H9 (cell line): Measurements from ENCODE around the gene DLD. TPM values are rescaled to one million over a fixed set of nuclear protein-coding genes. Genes with fewer than 3 reads are reported as not detected.

Source experiments
- DNase-seq: peaks from one replicate; pipeline ENCODE4 v3.0.0-alpha.2; 2017
- H2AFZ ChIP-seq: one replicate; pipeline ENCODE4 v1.6.1; 2013; ENCODE audit warnings: mild to moderate bottlenecking, low read length, control low read depth, moderate library complexity
- H2AK5ac ChIP-seq: 2 replicates; pipeline ENCODE4 v1.6.1; 2013; ENCODE audit warnings: low read length, control low read depth, mixed read lengths; ENCODE audit not compliant: insufficient read length
- H2BK120ac ChIP-seq: one replicate; pipeline ENCODE4 v1.6.1; 2013; ENCODE audit warnings: low read depth, mild to moderate bottlenecking, low read length, control low read depth, inconsistent platforms; ENCODE audit not compliant: poor library complexity, severe bottlenecking
- H2BK12ac ChIP-seq: 2 replicates; pipeline ENCODE4 v1.6.1; 2013; ENCODE audit warnings: low read length, control low read depth, mixed read lengths, low read depth; ENCODE audit not compliant: insufficient read length
- H2BK15ac ChIP-seq: 2 replicates; pipeline ENCODE4 v1.6.1; 2013; ENCODE audit warnings: low read depth, low read length, control low read depth
- H2BK20ac ChIP-seq: one replicate; pipeline ENCODE4 v1.6.1; 2013; ENCODE audit warnings: low read depth, mild to moderate bottlenecking, low read length, control low read depth, inconsistent platforms; ENCODE audit not compliant: poor library complexity, severe bottlenecking
- H2BK5ac ChIP-seq: 2 replicates; pipeline ENCODE4 v1.6.1; 2013; ENCODE audit warnings: low read length, control low read depth, mixed read lengths; ENCODE audit not compliant: insufficient read length
- H3K14ac ChIP-seq: 2 replicates; pipeline ENCODE4 v1.6.1; 2013; ENCODE audit warnings: low read length, control low read depth; ENCODE audit not compliant: insufficient read depth
- H3K18ac ChIP-seq: 2 replicates; pipeline ENCODE4 v1.6.1; 2013; ENCODE audit warnings: low read depth, mild to moderate bottlenecking, mixed read lengths, low read length, control low read depth; ENCODE audit not compliant: insufficient read length
- H3K23ac ChIP-seq: 2 replicates; pipeline ENCODE4 v1.6.1; 2013; ENCODE audit warnings: low read length, control low read depth, mixed read lengths, low read depth; ENCODE audit not compliant: insufficient read length
- H3K23me2 ChIP-seq: 2 replicates; pipeline ENCODE4 v1.6.1; 2013; ENCODE audit warnings: low read depth, mild to moderate bottlenecking, mixed read lengths, low read length, control low read depth; ENCODE audit not compliant: insufficient read length, poor library complexity, severe bottlenecking
- H3K27ac ChIP-seq: 2 replicates; pipeline ENCODE4 v1.5.1; 2013; ENCODE audit warnings: low read length, control low read depth, mixed read lengths, low read depth; ENCODE audit not compliant: insufficient read length
- H3K27me3 ChIP-seq: 2 replicates; pipeline ENCODE4 v1.6.1; 2013; ENCODE audit warnings: low read length, control low read depth, inconsistent platforms; ENCODE audit not compliant: insufficient read depth
- H3K4ac ChIP-seq: 2 replicates; pipeline ENCODE4 v1.6.1; 2013; ENCODE audit warnings: low read depth, mild to moderate bottlenecking, control low read depth, inconsistent platforms, low read length, moderate library complexity
- H3K4me1 ChIP-seq: 2 replicates; pipeline ENCODE4 v1.6.1; 2013; ENCODE audit warnings: low read length, control low read depth, inconsistent platforms; ENCODE audit not compliant: insufficient read depth
- H3K4me2 ChIP-seq: 2 replicates; pipeline ENCODE4 v1.6.1; 2013; ENCODE audit warnings: low read length, control low read depth, mixed read lengths; ENCODE audit not compliant: insufficient read length, insufficient read depth
- H3K56ac ChIP-seq: 2 replicates; pipeline ENCODE4 v1.6.1; 2013; ENCODE audit warnings: low read depth, mild to moderate bottlenecking, mixed read lengths, low read length, control low read depth; ENCODE audit not compliant: insufficient read length
- H3K79me1 ChIP-seq: 2 replicates; pipeline ENCODE4 v1.6.1; 2013; ENCODE audit warnings: low read depth, mild to moderate bottlenecking, moderate library complexity, low read length, control low read depth, inconsistent platforms; ENCODE audit not compliant: insufficient read depth, poor library complexity, severe bottlenecking
- H3K79me2 ChIP-seq: 2 replicates; pipeline ENCODE4 v1.6.1; 2013; ENCODE audit warnings: low read length, control low read depth, inconsistent platforms; ENCODE audit not compliant: insufficient read depth
- H3K9ac ChIP-seq: 2 replicates; pipeline ENCODE4 v1.6.1; 2013; ENCODE audit warnings: low read length, control low read depth, mixed read lengths; ENCODE audit not compliant: insufficient read length; ENCODE audit errors: extremely low read depth
- H3K9me3 ChIP-seq: one replicate; pipeline ENCODE4 v1.6.1; 2013; ENCODE audit warnings: low read depth, low read length, inconsistent platforms; ENCODE audit not compliant: control insufficient read depth
- H3T11ph ChIP-seq: one replicate; pipeline ENCODE4 v1.6.1; 2013; ENCODE audit warnings: mild to moderate bottlenecking, low read length, control low read depth, inconsistent platforms
- H4K20me1 ChIP-seq: one replicate; pipeline ENCODE4 v1.6.1; 2013; ENCODE audit not compliant: control insufficient read depth, insufficient read length, insufficient read depth
- H4K5ac ChIP-seq: 2 replicates; pipeline ENCODE4 v1.6.1; 2013; ENCODE audit warnings: low read depth, mild to moderate bottlenecking, mixed read lengths, low read length, control low read depth; ENCODE audit not compliant: insufficient read length
- H4K8ac ChIP-seq: replicated peaks from 2 replicates; pipeline ENCODE4 v1.6.1; 2013; ENCODE audit warnings: low read length, control low read depth, mixed read lengths, low read depth; ENCODE audit not compliant: insufficient read length
- H4K91ac ChIP-seq: 2 replicates; pipeline ENCODE4 v1.6.1; 2013; ENCODE audit warnings: low read depth, mild to moderate bottlenecking, moderate library complexity, mixed read lengths, low read length, control low read depth; ENCODE audit not compliant: insufficient read length
- H3K27ac Mint-ChIP-seq, 3 experiments: 2 replicates in 2 of 3; 3 replicates in 1 of 3; pipeline ENCODE4 v1.8.0; 2020 to 2021; ENCODE audit warnings: mixed read lengths in 3 of 3, mild to moderate bottlenecking in 1 of 3, moderate library complexity in 1 of 3
- H3K27me3 Mint-ChIP-seq: 2 replicates; pipeline ENCODE4 v1.8.0; 2021; ENCODE audit warnings: low read depth, mild to moderate bottlenecking, moderate library complexity, mixed read lengths
- H3K36me3 Mint-ChIP-seq, 3 experiments: 2 replicates in 2 of 3; 3 replicates in 1 of 3; pipeline ENCODE4 v1.8.0; 2020 to 2021; ENCODE audit warnings: low read depth in 3 of 3, mixed read lengths in 3 of 3; ENCODE audit not compliant: insufficient read depth in 1 of 3
- H3K4me1 Mint-ChIP-seq, 2 experiments: 2 replicates each; pipeline ENCODE4 v1.8.0; 2020; ENCODE audit warnings: mixed read lengths in 2 of 2
- H3K4me3 Mint-ChIP-seq, 2 experiments: 2 replicates in 1 of 2; 3 replicates in 1 of 2; pipeline ENCODE4 v1.8.0; 2020 to 2021; ENCODE audit warnings: mild to moderate bottlenecking in 2 of 2, mixed read lengths in 2 of 2, moderate library complexity in 1 of 2
- H3K9me3 Mint-ChIP-seq, 2 experiments: 2 replicates in 1 of 2; 3 replicates in 1 of 2; pipeline ENCODE4 v1.8.0; 2020; ENCODE audit warnings: mild to moderate bottlenecking in 2 of 2, mixed read lengths in 2 of 2, moderate library complexity in 1 of 2
- CTCF ChIP-seq: fragments of 200-600 bp; sonication (generic); conservative IDR thresholded peaks from 3 replicates; pipeline ENCODE4 v1.8.0; 2021; ENCODE audit warnings: antibody characterized with exemption, mild to moderate bottlenecking
- WGBS: extraction: QIAGEN DNeasy Blood & Tissue Kit; methylation state at CpG from one replicate; pipeline ENCODE4 v1.1.7; 2013; ENCODE audit warnings: missing lambda C conversion rate, low lambda C conversion rate, mixed read lengths; ENCODE audit not compliant: insufficient read length; ENCODE audit errors: extremely low coverage; 5-methylcytosine and 5-hydroxymethylcytosine counted together
- total RNA-seq: library from RNA; stranded (reverse); gene quantifications from 2 replicates; pipeline ENCODE4 v1.2.1, GENCODE V29; 2021

The DLD gene
- total RNA-seq, 1 experiment from 2014 or later: 93.7 TPM

GRCh38 chr7:107900496-107901015 is 9.6 kb downstream of the DLD start:
- no peak overlapping the region for H2BK5ac ChIP-seq

More at GRCh38 chr7:107900496-107901015, 9.6 kb downstream of the DLD start:
- DNase-seq: no peak
- H2BK20ac ChIP-seq: no peak overlapping the region
- H3K56ac ChIP-seq: no peak overlapping the region
- H3K23me2 ChIP-seq: no peaks in the 10 kb centered on the region
- H2AK5ac ChIP-seq: no peak overlapping the region
- no peak overlapping the region for H3K4me3 Mint-ChIP-seq
- no peak overlapping the region for H3K4me2 ChIP-seq
- H3T11ph ChIP-seq: no peak overlapping the region
- no peak overlapping the region for H2BK15ac ChIP-seq
- H4K5ac ChIP-seq: no peak overlapping the region
- TF ChIP-seq CTCF: no peak
- H3K9ac ChIP-seq: no peak overlapping the region
- peaks cover 5 to 50% (median 23%) of the 10 kb centered on the region in 3 experiments; a peak in 5 of 7 replicates for H3K36me3 Mint-ChIP-seq
- no peaks in the 10 kb centered on the region for H3K9me3 ChIP-seq
- no peak overlapping the region for H4K8ac ChIP-seq
- H3K4me1 Mint-ChIP-seq: peaks cover 14 to 19% of the 10 kb centered on the region in 2 experiments
- H3K27me3 Mint-ChIP-seq: no peaks in the 10 kb centered on the region
- no peak overlapping the region for H3K14ac ChIP-seq
- no peak overlapping the region for H2AFZ ChIP-seq
- H4K91ac ChIP-seq: no peak overlapping the region
- no peak overlapping the region for H3K18ac ChIP-seq
- H3K27ac Mint-ChIP-seq: no peak overlapping the region
- no peak overlapping the region for H3K4ac ChIP-seq
- H3K9me3 Mint-ChIP-seq: no peaks in the 10 kb centered on the region
- H4K20me1 ChIP-seq: no peaks in the 10 kb centered on the region
- H3K27ac ChIP-seq: no peak overlapping the region
- H2BK120ac ChIP-seq: no peak overlapping the region
- no peaks in the 10 kb centered on the region for H3K4me1 ChIP-seq
- H3K23ac ChIP-seq: no peak overlapping the region
- peaks cover 6% of the 10 kb centered on the region for H3K79me1 ChIP-seq
- H3K27me3 ChIP-seq: no peaks in the 10 kb centered on the region
- H3K79me2 ChIP-seq: no peaks in the 10 kb centered on the region; the same call in 1 of the 2 replicates
- H2BK12ac ChIP-seq: no peak overlapping the region
- WGBS: no CpG with 5 or more reads among the region's 1 CpG
